ENCODE measurements around the gene CACNA1G. TPM values are rescaled to one million over a fixed set of nuclear protein-coding genes. Genes with fewer than 3 reads are reported as not detected.

The CACNA1G gene
- polyA plus RNA-seq, 1 donor (not counting 4 experiments of a cell fraction or from before 2014, with no cell fraction given) = 0.07 TPM

DNA sequence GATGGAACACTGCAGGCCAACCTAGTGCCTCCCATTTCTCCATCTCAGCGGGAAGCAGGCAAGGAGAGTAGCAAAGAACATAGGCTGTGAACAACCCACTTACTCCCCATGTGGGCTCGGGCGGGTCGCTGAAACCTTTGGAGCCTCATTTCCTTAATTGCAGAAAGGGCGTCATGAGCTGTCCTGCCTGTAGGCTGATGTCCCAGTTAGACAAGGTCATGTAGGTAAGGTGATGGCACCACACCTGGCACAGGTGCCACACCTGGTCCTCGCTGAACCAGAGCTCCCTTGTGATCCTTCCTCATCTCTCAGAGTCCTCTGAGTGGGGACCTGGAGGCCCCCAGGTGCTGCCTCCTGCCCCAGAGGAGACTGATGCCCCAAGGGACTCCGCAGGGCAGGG lies 97.1 kb downstream of the CACNA1G start:
- FAIRE-seq = no peak
- Histone ChIP-seq H3K4me3 (ENCODE audit: control insufficient read depth in 2 of 3, extremely low read depth in 1 of 3, insufficient read depth in 2 of 3, low read depth in 1 of 3, low read length in 3 of 3) (no peak overlapping the region), H3K79me2 (ENCODE audit: control insufficient read depth, insufficient read depth, low read length) (peaks cover 2% of the 10 kb centered on the region), H3K4me1 (ENCODE audit: control insufficient read depth, extremely low read depth, insufficient read depth, low read length) (peaks cover 28% of the 10 kb centered on the region), H2AFZ (ENCODE audit: control insufficient read depth, low read length) (no peak overlapping the region), H3K27ac (ENCODE audit: control insufficient read depth, insufficient read depth, low read length) (no peak overlapping the region), H3K9ac (ENCODE audit: control insufficient read depth, extremely low read depth, insufficient read depth, low read length) (no peak overlapping the region), H3K36me3 (ENCODE audit: control insufficient read depth in 2 of 2, extremely low read depth in 1 of 2, insufficient read depth in 2 of 2, low read length in 2 of 2) (peaks cover 0 to 13% of the 10 kb centered on the region in 2 experiments), H3K9me3 (ENCODE audit: control insufficient read depth, low read depth, low read length) (no peaks in the 10 kb centered on the region), H4K20me1 (ENCODE audit: control insufficient read depth, extremely low read depth, insufficient read depth, low read length) (no peaks in the 10 kb centered on the region), H3K27me3 (ENCODE audit: control insufficient read depth, extremely low read depth, insufficient read depth, low read length) (no peaks in the 10 kb centered on the region), H3K4me2 (ENCODE audit: control insufficient read depth, extremely low read depth, insufficient read depth, low read depth, low read length) (no peak overlapping the region), H3K9me1 (ENCODE audit: control insufficient read depth, extremely low read depth, insufficient read depth, low read length) (no peaks in the 10 kb centered on the region)
- no peak for TF ChIP-seq CTCF (optimal IDR thresholded peaks at IDR 0.05 in 1 of 3, IDR thresholded peaks at IDR 0.05 in 1 of 3, conservative IDR thresholded peaks at IDR 0.05 in 1 of 3; ENCODE audit: extremely low read depth in 1 of 3, insufficient read depth in 2 of 3, low read length in 3 of 3)
- no peak for TF ChIP-seq EZH2 (IDR thresholded peaks at IDR 0.05; ENCODE audit: low read length)
- DNase-seq (ENCODE audit: low read depth, low spot score) = no peak
- dilution Hi-C loops (cut with MboI; ENCODE audit: extremely low pct_ligation_motif_present, low sequenced_read_pairs) = no loop called here

DNA sequence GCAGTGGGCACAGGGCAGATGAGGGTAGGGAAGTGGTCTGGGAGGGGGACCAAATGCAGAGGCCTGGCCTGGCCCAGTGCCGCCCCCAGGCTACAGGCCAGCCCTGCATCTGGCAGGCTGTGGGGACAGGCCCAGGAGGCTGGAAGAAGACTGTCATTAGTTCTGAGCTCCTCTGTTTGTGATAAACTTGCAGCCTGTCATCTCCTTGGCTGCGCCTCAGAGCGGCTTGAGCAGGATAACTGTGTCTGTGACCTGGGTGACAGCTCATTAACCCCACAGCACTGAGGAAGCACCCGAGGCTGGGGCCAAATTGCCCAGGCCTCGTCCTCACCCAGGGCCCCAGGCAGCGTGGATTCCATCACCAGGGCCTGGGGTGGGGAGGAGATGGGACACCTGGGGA lies 98.1 kb downstream of the CACNA1G start:
- no peak for FAIRE-seq
- Histone ChIP-seq H3K79me2 (ENCODE audit: control insufficient read depth, insufficient read depth, low read length) (no peaks in the 10 kb centered on the region), H3K4me2 (ENCODE audit: control insufficient read depth, extremely low read depth, insufficient read depth, low read depth, low read length) (no peak overlapping the region), H3K4me3 (ENCODE audit: control insufficient read depth in 2 of 3, extremely low read depth in 1 of 3, insufficient read depth in 2 of 3, low read depth in 1 of 3, low read length in 3 of 3) (no peak overlapping the region), H2AFZ (ENCODE audit: control insufficient read depth, low read length) (no peak overlapping the region), H3K4me1 (ENCODE audit: control insufficient read depth, extremely low read depth, insufficient read depth, low read length) (peaks cover 28% of the 10 kb centered on the region), H3K27ac (ENCODE audit: control insufficient read depth, insufficient read depth, low read length) (no peak overlapping the region), H3K27me3 (ENCODE audit: control insufficient read depth, extremely low read depth, insufficient read depth, low read length) (no peaks in the 10 kb centered on the region), H4K20me1 (ENCODE audit: control insufficient read depth, extremely low read depth, insufficient read depth, low read length) (no peaks in the 10 kb centered on the region), H3K9me3 (ENCODE audit: control insufficient read depth, low read depth, low read length) (no peaks in the 10 kb centered on the region), H3K9me1 (ENCODE audit: control insufficient read depth, extremely low read depth, insufficient read depth, low read length) (no peaks in the 10 kb centered on the region), H3K36me3 (ENCODE audit: control insufficient read depth in 2 of 2, extremely low read depth in 1 of 2, insufficient read depth in 2 of 2, low read length in 2 of 2) (peaks cover 0 to 15% of the 10 kb centered on the region in 2 experiments), H3K9ac (ENCODE audit: control insufficient read depth, extremely low read depth, insufficient read depth, low read length) (no peak overlapping the region)
- no peak for TF ChIP-seq EZH2 (IDR thresholded peaks at IDR 0.05; ENCODE audit: low read length)
- no peak for TF ChIP-seq CTCF (optimal IDR thresholded peaks at IDR 0.05 in 1 of 3, IDR thresholded peaks at IDR 0.05 in 1 of 3, conservative IDR thresholded peaks at IDR 0.05 in 1 of 3; ENCODE audit: extremely low read depth in 1 of 3, insufficient read depth in 2 of 3, low read length in 3 of 3)
- dilution Hi-C loops (cut with MboI; ENCODE audit: extremely low pct_ligation_motif_present, low sequenced_read_pairs) = no loop called here
- no peak for DNase-seq (ENCODE audit: low read depth, low spot score)
